Stimulated activated naive CD8-positive, alpha-beta T cell treated with anti-CD3 and anti-CD28 coated beads, Interleukin-15, Interleukin-2, amounts not matched to agents 100 U/mL and 50 U/mL, for 24 hours (primary cell): Measurements from ENCODE around the gene LARGE2.

ENCODE experiments used
- ATAC-seq: fragments of 150-1000 bp; cut with Tn5 transposase; one replicate; pipeline ENCODE4 v1.10.0; 2021
- DNase-seq: peaks from one replicate; pipeline ENCODE4 v3.0.0; 2021

The LARGE2 gene

GRCh38 chr11:45930031-45930794 is 7.8 kb downstream of the LARGE2 start:
- ATAC-seq (peak; percentile 33), DNase-seq (peak; percentile 30)

- DNase-seq (peak; percentile 2), ATAC-seq (no peak)
Observed at GRCh38 chr11:45930951-45931570, 8.6 kb downstream of the LARGE2 start.

DNA sequence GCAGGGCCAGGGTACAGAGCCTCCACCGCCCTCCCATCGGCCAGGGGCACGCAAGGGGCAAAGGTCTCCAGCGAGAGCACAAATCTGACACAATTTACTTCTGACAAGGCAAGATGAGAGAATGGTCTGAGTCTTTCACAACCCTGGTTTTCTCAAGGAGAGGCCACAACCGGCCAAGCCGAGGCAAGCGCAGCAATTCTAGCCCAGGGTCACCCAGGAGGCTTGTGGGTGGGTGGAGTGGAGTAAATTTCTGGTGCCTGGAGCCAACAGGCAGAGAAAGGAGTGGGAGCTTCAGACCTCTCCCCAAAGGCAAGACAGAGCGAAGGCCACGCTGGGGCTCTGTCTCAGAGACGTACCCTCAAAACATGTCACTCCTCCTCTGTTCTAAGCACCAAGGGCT is 9.3 kb downstream of the LARGE2 start:
- DNase-seq (no peak), ATAC-seq (no peak)

DNA sequence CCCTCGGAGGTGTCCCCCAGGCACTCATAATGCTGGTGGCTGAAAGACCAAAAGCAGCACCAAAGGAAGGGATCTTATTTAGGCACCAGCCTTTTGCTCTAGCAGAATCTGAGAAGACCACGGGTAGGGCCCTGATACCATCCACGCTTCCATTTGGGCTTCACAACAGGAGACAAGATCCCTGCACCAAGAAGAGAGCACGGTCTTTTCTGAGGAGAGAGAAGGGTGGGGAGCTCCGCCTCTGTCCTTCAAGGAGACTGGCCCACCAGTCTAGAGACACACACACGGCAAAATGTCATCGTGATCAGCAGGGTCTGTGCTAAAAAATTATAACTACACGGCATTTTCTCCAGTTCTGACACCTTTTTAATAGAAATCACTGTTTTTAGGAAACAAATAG is 9.8 kb downstream of the LARGE2 start:
- no peak for DNase-seq
- ATAC-seq = no peak

DNA sequence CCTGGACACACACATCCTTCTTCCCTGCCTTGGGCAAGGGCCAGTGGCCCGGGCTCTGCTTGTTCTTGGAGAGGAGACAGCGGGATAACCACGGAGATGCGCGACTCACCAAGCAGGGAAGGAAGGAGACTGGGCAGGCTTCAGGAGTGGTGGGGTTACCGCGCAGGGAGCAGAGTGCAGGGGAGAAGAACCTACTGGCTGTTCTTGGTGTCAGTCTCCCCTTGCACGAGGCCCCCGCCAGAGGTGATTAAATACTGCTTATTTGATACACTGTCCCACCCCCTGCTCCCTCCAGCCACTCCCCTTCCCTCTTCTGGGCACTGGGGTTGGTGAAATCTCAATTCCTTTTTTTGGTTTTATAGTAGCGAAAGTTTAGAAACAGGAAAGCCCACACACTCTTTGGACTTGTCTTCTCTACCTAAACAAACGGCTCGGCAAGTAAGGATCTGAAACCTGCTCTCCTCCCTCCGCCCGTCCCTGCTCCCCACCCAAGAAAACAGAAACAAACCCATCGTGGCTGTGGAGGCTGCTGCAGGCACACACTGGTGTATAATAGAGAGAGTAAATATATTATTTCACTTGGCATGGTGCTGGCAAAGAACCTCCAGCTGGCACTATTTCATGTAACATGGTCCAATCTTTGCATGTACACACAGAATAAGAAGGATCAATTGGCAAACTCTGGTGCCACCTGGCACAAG is 10.8 kb downstream of the LARGE2 start:
- no peak for DNase-seq
- ATAC-seq = no peak

- no peak for DNase-seq
Observed at GRCh38 chr11:45933846-45934579, 11.6 kb downstream of the LARGE2 start.

DNA sequence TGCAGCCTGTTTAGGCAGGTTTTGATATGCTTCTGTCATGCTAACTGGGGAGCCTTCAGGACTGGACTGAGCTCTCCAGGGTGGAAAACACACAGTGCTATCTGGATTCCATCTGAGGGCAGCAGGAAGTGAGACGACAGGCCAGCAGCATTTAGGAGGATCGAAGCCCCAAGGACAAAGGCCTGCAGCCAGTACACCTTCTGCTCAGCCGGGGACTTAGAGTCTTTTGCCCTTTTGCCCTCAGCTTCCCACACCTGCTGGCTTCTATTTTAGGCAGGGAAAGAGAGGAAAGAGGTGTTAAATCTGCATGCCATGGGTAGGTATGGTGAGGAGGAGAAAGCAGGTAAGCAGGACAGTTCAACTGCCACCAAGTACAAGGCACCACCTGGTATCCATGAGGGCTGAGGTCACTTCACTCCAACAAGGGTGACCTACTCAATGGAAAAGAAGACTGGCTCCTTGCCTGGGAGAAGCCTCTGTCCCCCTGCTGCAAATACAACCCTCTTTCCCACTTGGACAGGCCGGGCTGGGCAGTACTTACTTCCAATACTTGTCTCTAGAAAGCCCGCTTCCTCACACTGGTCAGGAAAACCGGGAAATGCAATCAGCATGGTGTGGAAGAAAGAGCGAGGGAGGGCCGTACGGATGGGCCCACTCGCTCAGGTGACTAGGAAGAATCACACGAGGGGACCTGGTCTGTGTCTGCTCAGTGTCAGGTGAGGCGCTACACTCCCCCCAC is 12.3 kb downstream of the LARGE2 start:
- ATAC-seq (no peak), DNase-seq (no peak)

More at GRCh38 chr11:45933846-45934579, 11.6 kb downstream of the LARGE2 start:
- no peak for ATAC-seq

- no peak for DNase-seq
- no peak for ATAC-seq
Observed at GRCh38 chr11:45935349-45936064, 13.1 kb downstream of the LARGE2 start.

DNA sequence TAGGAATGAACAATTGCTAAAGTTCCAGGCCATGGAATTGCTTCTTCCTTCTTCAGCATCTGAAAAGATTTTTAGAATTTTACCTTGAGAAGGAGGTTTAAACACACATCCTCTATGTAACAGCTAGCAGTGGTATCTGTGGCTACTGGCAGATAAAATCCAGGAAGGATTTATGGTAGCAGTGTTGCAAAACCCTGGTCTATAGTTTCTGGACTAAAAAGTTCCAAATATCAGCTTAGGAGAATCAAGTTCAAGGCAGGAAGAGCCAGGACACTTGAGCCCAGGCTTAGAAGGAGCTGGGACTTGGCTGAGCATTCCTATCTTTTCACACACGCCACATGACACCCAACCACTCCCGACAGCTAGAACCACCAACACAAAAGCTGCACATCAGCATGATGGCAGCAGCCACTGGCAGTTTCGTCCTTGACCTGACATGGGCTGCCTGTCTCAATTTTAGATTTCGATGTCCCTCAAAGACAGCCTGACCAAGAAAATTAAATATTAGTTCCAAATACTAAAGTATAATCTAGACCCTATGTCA is 14.1 kb downstream of the LARGE2 start:
- DNase-seq (no peak), ATAC-seq (no peak)

GRCh38 chr11:45937916-45938315 is 15.5 kb downstream of the LARGE2 start:
- no peak for ATAC-seq

GRCh38 chr11:45939836-45940235 is 17.4 kb downstream of the LARGE2 start:
- no peak for DNase-seq
- no peak for ATAC-seq

More at GRCh38 chr11:45937916-45938315, 15.5 kb downstream of the LARGE2 start:
- DNase-seq = no peak

DNA sequence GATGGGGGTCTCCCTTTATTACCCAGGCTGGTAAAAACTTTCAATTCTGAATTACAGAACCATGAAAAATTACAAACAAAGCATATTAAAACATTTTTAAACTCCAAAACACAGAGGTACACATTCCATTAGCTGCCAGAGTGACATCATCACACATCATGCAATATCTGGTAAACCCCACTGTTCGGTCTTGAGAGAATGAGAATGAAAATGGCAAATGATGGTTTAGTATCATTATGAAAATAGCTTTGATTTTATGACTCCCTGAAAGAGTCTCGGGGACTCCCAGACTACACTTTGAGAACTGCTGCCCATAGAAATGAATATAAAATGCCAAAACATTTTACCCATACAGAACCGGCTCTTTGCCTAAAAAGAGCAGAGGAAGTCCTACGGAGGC is 18.8 kb downstream of the LARGE2 start:
- no peak for DNase-seq
- ATAC-seq = no peak

DNA sequence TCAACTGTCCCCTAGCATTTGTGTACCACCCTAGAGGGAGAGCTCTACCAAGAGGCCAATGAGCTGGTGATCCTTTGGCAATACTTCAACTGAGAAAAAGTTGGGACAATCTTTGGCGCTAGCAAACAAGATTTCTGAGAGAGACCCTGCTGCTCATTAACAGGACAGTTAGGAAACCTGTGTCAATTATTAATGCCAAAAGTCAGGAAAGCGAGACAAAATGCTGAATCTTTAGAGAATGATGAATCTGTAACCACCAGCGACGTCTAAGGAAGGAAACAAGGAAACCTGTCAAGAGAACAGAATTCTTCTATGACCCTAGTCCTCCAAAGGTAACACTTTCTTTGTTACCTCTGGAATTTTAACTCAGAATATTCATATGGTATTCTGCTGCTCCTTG is 19.9 kb downstream of the LARGE2 start:
- no peak for DNase-seq
- no peak for ATAC-seq

DNA sequence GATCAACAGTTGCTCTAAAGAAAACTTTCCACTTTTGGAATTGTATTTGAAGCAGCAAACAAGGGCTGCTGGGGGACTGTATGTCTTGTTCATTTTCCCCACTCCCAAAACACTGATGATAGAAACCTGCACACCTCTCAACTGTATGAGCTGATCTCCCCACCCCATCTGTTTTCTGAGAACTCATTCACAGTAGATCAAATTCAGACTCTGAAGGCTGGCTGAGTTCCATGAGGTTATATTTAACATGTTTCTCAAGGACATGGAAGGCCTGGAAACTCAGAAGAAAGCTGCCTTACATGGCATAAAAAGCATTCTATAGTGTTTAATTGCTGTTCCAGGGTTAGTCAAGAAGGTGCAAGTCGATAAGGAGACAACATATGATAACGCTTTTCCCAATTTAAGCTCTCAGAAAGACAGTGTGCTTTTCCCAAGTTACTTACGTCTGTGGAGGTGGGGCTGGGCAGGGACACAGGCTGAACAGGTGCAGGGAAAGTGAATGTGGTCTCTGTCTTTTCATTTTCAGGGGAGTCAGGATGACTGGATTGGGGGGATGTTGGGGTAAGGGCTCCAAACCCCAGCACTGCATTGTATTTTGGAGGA is 23.0 kb downstream of the LARGE2 start:
- no peak for DNase-seq
- ATAC-seq = no peak

GRCh38 chr11:45947885-45948284 is 25.4 kb downstream of the LARGE2 start:
- no peak for DNase-seq

DNA sequence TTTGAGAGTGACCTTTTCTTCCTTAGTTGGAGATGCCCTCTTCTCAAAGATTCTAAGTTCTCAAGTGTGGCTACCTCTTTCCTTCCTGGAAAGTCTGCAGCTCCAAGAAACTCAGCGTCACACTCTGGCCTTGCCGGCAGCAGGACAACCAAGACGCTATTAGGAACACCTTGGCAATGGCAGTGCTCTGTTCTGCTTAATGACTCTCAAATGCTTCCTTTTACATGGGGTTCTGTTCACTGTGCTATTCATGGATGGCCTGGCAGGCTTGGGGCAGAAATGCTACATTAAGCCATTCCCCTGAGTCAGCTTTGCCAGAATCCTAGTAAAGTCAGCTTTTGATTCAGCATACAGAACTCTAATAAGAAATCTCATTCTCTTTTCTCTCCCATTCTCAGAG is 25.9 kb downstream of the LARGE2 start:
- DNase-seq (no peak), ATAC-seq (no peak)

More at GRCh38 chr11:45947885-45948284, 25.4 kb downstream of the LARGE2 start:
- no peak for ATAC-seq

GRCh38 chr11:45949992-45950407 is 27.5 kb downstream of the LARGE2 start:
- no peak for ATAC-seq

GRCh38 chr11:45959851-45960250 is 37.4 kb downstream of the LARGE2 start:
- no peak for DNase-seq
- ATAC-seq = no peak

More at GRCh38 chr11:45949992-45950407, 27.5 kb downstream of the LARGE2 start:
- no peak for DNase-seq

DNA sequence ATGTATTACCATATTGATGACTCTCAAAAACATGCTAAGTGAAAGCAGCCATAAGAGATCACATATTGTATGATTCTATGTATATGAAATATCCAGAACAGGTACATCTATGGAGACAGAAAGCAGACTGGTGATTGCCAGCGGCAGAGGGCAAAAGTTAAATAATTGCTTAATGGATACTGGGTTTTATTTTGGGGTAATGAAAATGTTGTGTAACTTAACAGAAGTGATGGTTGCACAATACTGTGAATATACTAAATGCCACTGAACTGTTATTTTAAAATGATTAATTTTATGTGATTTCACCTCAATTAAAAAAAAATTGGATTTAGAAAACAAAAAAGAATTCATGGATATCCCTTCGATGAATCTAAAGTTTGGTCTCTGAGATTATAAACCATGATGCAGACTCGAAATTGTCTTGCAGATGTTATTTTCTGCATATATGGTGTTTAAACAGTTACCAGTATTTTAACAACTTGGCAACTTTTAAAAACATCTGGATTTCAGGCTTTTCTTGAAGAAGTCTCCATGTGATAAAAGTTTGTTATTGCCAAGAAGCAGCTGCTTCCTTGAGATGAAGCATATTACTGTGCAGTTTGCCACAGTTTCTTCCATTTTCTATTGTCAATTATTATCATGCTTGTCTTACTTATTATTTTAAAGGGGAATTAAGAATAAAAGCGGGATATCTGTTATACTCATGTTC is 38.1 kb downstream of the LARGE2 start:
- DNase-seq (no peak), ATAC-seq (no peak)
